HPDE6-E6E7 (cell line): Measurements from ENCODE around the gene SLC51B.
"Not testable (repeated sequence)": the region's sequence is repeated elsewhere in the genome, so short reads cannot be mapped to it uniquely, and the experiment has no call there.

Experiments
- DNase-seq: peaks from one replicate; pipeline ENCODE4 v3.0.0; 2011; ENCODE audit warnings: missing footprints; ENCODE audit errors: extremely low spot score

SLC51B gene

GRCh38 chr15:65066001-65066634 is 20.9 kb downstream of the SLC51B start:
- no peak for DNase-seq

- no peak for DNase-seq
These were observed 21.6 kb downstream of the SLC51B start for GRCh38 chr15:65066635-65067316.

- no peak for DNase-seq
These were observed 22.1 kb downstream of the SLC51B start for GRCh38 chr15:65067317-65067644.

GRCh38 chr15:65067645-65068402 is 22.6 kb downstream of the SLC51B start, which contains the start of gene RASL12:
TSS of gene RASL12 (minus strand) at chr15:65067991. CDS start at chr15:65067835, 156 bp downstream.
- no peak for DNase-seq

GRCh38 chr15:65068403-65068788 is 23.2 kb downstream of the SLC51B start:
- no peak for DNase-seq

- no peak for DNase-seq
These were observed 24.0 kb downstream of the SLC51B start for GRCh38 chr15:65069179-65069578.

GRCh38 chr15:65069779-65070546 is 24.8 kb downstream of the SLC51B start:
- no peak for DNase-seq

- no peak for DNase-seq
These were observed 26.2 kb downstream of the SLC51B start for GRCh38 chr15:65071381-65071811.

GRCh38 chr15:65072027-65072426 is 26.8 kb downstream of the SLC51B start:
- DNase-seq = no peak

GRCh38 chr15:65072617-65073016 is 27.4 kb downstream of the SLC51B start:
- DNase-seq = no peak

- not testable (repeated sequence) for DNase-seq
These were observed 29.8 kb downstream of the SLC51B start for GRCh38 chr15:65074946-65075345.

GRCh38 chr15:65075607-65076395 is 30.6 kb downstream of the SLC51B start:
- DNase-seq = not testable (repeated sequence)

- no peak for DNase-seq
These were observed 31.5 kb downstream of the SLC51B start, which contains the start of gene KBTBD13 for GRCh38 chr15:65076486-65077290. TSS of gene KBTBD13 (plus strand) at chr15:65076746. CDS start at chr15:65076816, 70 bp downstream.

- DNase-seq = no peak
These were observed 32.2 kb downstream of the SLC51B start for GRCh38 chr15:65077291-65077980.

GRCh38 chr15:65077981-65078352 is 32.8 kb downstream of the SLC51B start:
- no peak for DNase-seq

GRCh38 chr15:65079580-65079979 is 34.4 kb downstream of the SLC51B start:
- DNase-seq = no peak

- no peak for DNase-seq
These were observed 36.1 kb downstream of the SLC51B start for GRCh38 chr15:65081270-65081669.

- DNase-seq = no peak
These were observed 36.6 kb downstream of the SLC51B start for GRCh38 chr15:65081758-65082157.

- no peak for DNase-seq
These were observed 37.2 kb downstream of the SLC51B start for GRCh38 chr15:65082303-65082953.
